ENCODE results near the gene PCDH9.

The PCDH9 gene

GRCh38 chr13:66358564-66358963 is 871.6 kb downstream of the PCDH9 start:
- no peak overlapping the region for H3K4me3 ChIP-seq (ENCODE audit: control insufficient read depth, low read depth, low read length)
- TF ChIP-seq CTCF (conservative IDR thresholded peaks at IDR 0.05; ENCODE audit: control insufficient read depth, insufficient read depth, low read depth, low read length) = no peak
- DNase-seq (ENCODE audit: low read depth) = no peak

GRCh38 chr13:66357463-66357862 is 872.7 kb downstream of the PCDH9 start:
- H3K4me3 ChIP-seq (ENCODE audit: control insufficient read depth, low read depth, low read length) = no peak overlapping the region
- TF ChIP-seq CTCF (conservative IDR thresholded peaks at IDR 0.05; ENCODE audit: control insufficient read depth, insufficient read depth, low read depth, low read length) = no peak
- no peak for DNase-seq (ENCODE audit: low read depth)

DNA sequence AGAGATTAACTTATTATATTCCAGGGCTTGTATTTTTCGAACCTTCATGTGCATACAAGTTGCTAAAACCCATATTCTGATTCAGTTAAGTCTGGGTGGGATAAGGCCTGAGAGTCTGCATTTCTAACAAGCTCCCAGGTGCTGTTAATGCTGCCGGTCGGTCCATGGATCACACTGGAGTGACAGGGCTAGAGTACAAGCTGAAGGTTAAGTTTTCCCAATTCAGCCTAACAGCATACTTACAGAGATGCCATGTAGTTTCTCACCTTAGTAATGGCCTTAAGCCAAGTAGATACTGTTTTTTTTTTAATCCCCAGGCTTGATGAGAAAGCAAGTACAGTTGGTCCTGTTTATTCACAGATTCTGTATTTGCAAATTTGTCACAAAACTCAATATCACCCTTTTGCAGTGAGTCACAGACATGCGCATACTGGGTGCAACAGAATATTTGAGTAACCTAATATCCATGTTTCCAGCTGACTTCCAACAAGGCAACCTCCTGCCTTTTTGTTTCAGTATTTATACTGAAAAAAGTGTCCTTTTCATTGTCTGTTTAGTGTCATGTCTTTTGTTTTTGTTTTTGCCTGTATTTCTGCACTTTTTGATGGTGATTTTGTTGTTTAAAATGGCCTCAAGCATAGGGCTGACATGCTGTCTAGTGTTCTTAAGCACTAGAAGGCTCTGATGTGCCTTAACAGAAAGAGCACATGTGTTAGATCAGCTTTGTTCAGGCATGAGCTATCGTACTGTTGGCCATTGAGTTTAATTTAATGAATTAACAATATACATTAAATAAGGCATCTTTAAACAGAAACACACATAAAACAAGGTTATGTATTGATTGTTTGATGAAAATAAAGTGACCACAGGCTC is 875.0 kb downstream of the PCDH9 start:
- no peak for TF ChIP-seq CTCF (conservative IDR thresholded peaks at IDR 0.05; ENCODE audit: control insufficient read depth, insufficient read depth, low read depth, low read length)
- DNase-seq (ENCODE audit: low read depth) = no peak
- no peak overlapping the region for H3K4me3 ChIP-seq (ENCODE audit: control insufficient read depth, low read depth, low read length)

- no peak for DNase-seq (ENCODE audit: low read depth)
- no peak overlapping the region for H3K4me3 ChIP-seq (ENCODE audit: control insufficient read depth, low read depth, low read length)
- no peak for TF ChIP-seq CTCF (conservative IDR thresholded peaks at IDR 0.05; ENCODE audit: control insufficient read depth, insufficient read depth, low read depth, low read length)
Observed at GRCh38 chr13:66353664-66354063, 876.5 kb downstream of the PCDH9 start.

DNA sequence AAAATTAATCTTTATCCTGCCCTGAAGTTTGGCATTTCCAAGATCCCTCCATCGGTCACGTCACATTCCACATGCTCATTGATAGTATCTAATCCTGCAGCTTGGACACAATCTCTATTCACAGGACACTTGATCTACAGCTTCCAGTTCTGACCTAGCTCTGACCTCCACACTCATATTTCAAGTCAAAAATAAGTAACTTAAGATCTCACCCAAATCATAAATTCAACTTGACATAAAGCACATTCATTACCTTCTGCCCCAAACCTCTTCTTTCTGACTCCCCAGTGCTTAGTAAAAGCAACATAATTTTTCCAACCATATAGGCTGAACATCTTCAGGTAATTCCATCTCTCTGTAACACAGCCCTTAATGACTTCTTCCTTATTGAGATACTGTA is 880.2 kb downstream of the PCDH9 start:
- DNase-seq (ENCODE audit: low read depth) = no peak
- no peak for TF ChIP-seq CTCF (conservative IDR thresholded peaks at IDR 0.05; ENCODE audit: control insufficient read depth, insufficient read depth, low read depth, low read length)

GRCh38 chr13:66348745-66349690 is 881.1 kb downstream of the PCDH9 start:
- TF ChIP-seq CTCF (conservative IDR thresholded peaks at IDR 0.05; ENCODE audit: control insufficient read depth, insufficient read depth, low read depth, low read length) = no peak
- no peak for DNase-seq (ENCODE audit: low read depth)
- H3K4me3 ChIP-seq (ENCODE audit: control insufficient read depth, low read depth, low read length) = no peak overlapping the region

More for the DNA sequence above, 880.2 kb downstream of the PCDH9 start:
- no peak overlapping the region for H3K4me3 ChIP-seq (ENCODE audit: control insufficient read depth, low read depth, low read length)
